Left cardiac atrium (tissue), 4 donors: ENCODE data around the gene SLC12A7. TPM values are rescaled to one million over a fixed set of nuclear protein-coding genes. Genes with fewer than 3 reads are reported as not detected.
"Not testable (repeated sequence)": the region's sequence is repeated elsewhere in the genome, so short reads cannot be mapped to it uniquely, and the experiment has no call there.

ENCODE experiments used
- ATAC-seq, 2 donors: fragments of 200-7000 bp; cut with Tn5 transposase; one replicate each; pipeline ENCODE4 v1.9.1; 2020; ENCODE audit warnings: mild to moderate bottlenecking in 2 of 2, moderate library complexity in 2 of 2
- DNase-seq: peaks from one replicate; pipeline ENCODE4 v3.0.0-alpha.2; 2020
- intact Hi-C, 2 donors: fragments of 100-400 bp; cut with DNase I; formaldehyde crosslinking; loops; one replicate each; pipeline versions ENCODE4 v1.14.1 to v1.15.1; 2022 to 2023
- total RNA-seq, 2 donors: library from RNA; stranded (reverse); fragmentation: NEBNext Ultra II Directional; extraction: Animal tissue kit (Norgen Biotek cat#: 25700); gene quantifications; one replicate each; pipeline ENCODE4 v1.2.1, GENCODE V29; 2021
- donor health status: DM: no; HTN: yes; CAD: no.
- donor health status: DM: no; HTN: yes; CAD: no; lungs with severe emphysema.
- donor health status: DM: yes; HTN: yes; CAD: no.
- donor health status: Dilated cardiomyopathy.

The SLC12A7 gene
- total RNA-seq, 2 donors from 2014 or later: 53.7 to 54.1 TPM

GRCh38 chr5:1010641-1011046, 101.2 kb downstream of the SLC12A7 start:
- ATAC-seq: no peak
- DNase-seq: peak; percentile 17
- intact Hi-C loops: loop anchor here in 1 of 2 donors (5.0 kb wide), 1 partner anchor 127 kb away; no protein-coding TSS in a partner anchor

- ATAC-seq (no peak), DNase-seq (no peak)
- intact Hi-C loops: loop anchor here in 1 of 2 donors (5.0 kb wide), 1 partner anchor 127 kb away; no protein-coding TSS in a partner anchor
These were observed 101.7 kb downstream of the SLC12A7 start for GRCh38 chr5:1010181-1010510.

GRCh38 chr5:1009359-1010180, 102.3 kb downstream of the SLC12A7 start:
- DNase-seq (peak; percentile 21), ATAC-seq (no peak)
- intact Hi-C loops: loop anchor here (5.0 kb wide), 1 partner anchor 128 kb away; no protein-coding TSS in a partner anchor

- DNase-seq (peak; percentile 57), ATAC-seq (peak; percentile 23 to 36)
- intact Hi-C loops: loop anchor here in 1 of 2 donors (5.0 kb wide), 1 partner anchor 129 kb away; no protein-coding TSS in a partner anchor
These were observed 103.2 kb downstream of the SLC12A7 start, which contains the start of gene NKD2 for GRCh38 chr5:1008451-1009358. TSS of gene NKD2 (plus strand) at chr5:1008802. CDS start at chr5:1009058, 256 bp downstream.

- intact Hi-C loops: loop anchor here in 1 of 2 donors (5.0 kb wide), 1 partner anchor 129 kb away; no protein-coding TSS in a partner anchor
- ATAC-seq: no peak
These were observed 104.0 kb downstream of the SLC12A7 start for GRCh38 chr5:1007681-1008450.

GRCh38 chr5:1007221-1007680, 104.6 kb downstream of the SLC12A7 start:
- intact Hi-C loops: loop anchor here in 1 of 2 donors (5.0 kb wide), 1 partner anchor 130 kb away; no protein-coding TSS in a partner anchor
- DNase-seq: peak; percentile 19

More at GRCh38 chr5:1007681-1008450, 104.0 kb downstream of the SLC12A7 start:
- peak; percentile 40 for DNase-seq

GRCh38 chr5:1006656-1007071, 105.2 kb downstream of the SLC12A7 start:
- ATAC-seq (no peak), DNase-seq (no peak)
- intact Hi-C loops: loop anchor here in 1 of 2 donors (5.0 kb wide), 1 partner anchor 131 kb away; no protein-coding TSS in a partner anchor

More at GRCh38 chr5:1007221-1007680, 104.6 kb downstream of the SLC12A7 start:
- ATAC-seq: no peak

- DNase-seq: peak; percentile 20
- intact Hi-C loops: loop anchor here in 1 of 2 donors (5.0 kb wide), 1 partner anchor 131 kb away; no protein-coding TSS in a partner anchor
- ATAC-seq: no peak
These were observed 105.8 kb downstream of the SLC12A7 start for GRCh38 chr5:1005904-1006655.

- DNase-seq (peak; percentile 36), ATAC-seq (no peak)
- intact Hi-C loops: loop anchor here in 1 of 2 donors (5.0 kb wide), 1 partner anchor 132 kb away; no protein-coding TSS in a partner anchor
These were observed 106.5 kb downstream of the SLC12A7 start for GRCh38 chr5:1005249-1005851.

GRCh38 chr5:1004461-1005248, 107.2 kb downstream of the SLC12A7 start:
- ATAC-seq (peak; percentile 80 to 84), DNase-seq (peak; percentile 90)
- intact Hi-C loops: loop anchor here in 1 of 2 donors (5.0 kb wide), 1 partner anchor 133 kb away; no protein-coding TSS in a partner anchor

- no peak for ATAC-seq
- intact Hi-C loops: no loop called here
- no peak for DNase-seq
These were observed 108.4 kb downstream of the SLC12A7 start for GRCh38 chr5:1003296-1003937.

- no peak for ATAC-seq
- intact Hi-C loops: no loop called here
- no peak for DNase-seq
These were observed 109.0 kb downstream of the SLC12A7 start for GRCh38 chr5:1002836-1003235.

GRCh38 chr5:1002271-1002546, 109.7 kb downstream of the SLC12A7 start:
- ATAC-seq (no peak), DNase-seq (no peak)
- intact Hi-C loops: no loop called here

- intact Hi-C loops: no loop called here
- ATAC-seq: no peak
These were observed 110.2 kb downstream of the SLC12A7 start for GRCh38 chr5:1001406-1002270.

GRCh38 chr5:1000831-1001230, 111.0 kb downstream of the SLC12A7 start:
- DNase-seq, ATAC-seq, intact Hi-C loops: not testable (repeated sequence)

More at GRCh38 chr5:1001406-1002270, 110.2 kb downstream of the SLC12A7 start:
- DNase-seq: no peak
